Astrocyte of the spinal cord (primary cell): Measurements from ENCODE around the gene ADARB1.

Experiments
- DNase-seq: peaks from one replicate; pipeline ENCODE4 v3.0.0; 2011; ENCODE audit warnings: low read depth, low spot score
- H3K4me3 ChIP-seq: 2 replicates; pipeline ENCODE4 v1.5.1; 2011; ENCODE audit warnings: low read depth, mild to moderate bottlenecking, low read length, moderate library complexity
- CTCF ChIP-seq: IDR thresholded peaks from 2 replicates; pipeline ENCODE4 v1.5.1; 2012; ENCODE audit warnings: low read depth, mild to moderate bottlenecking, low read length, inconsistent platforms
- in situ Hi-C: cut with HindIII; loops from 2 replicates; pipeline ENCODE4 v1.10.0; 2017; ENCODE audit warnings: low sequenced_read_pairs

Gene ADARB1

GRCh38 chr21:45080639-45081414 lies 6.4 kb downstream of the ADARB1 start:
- no peak overlapping the region for H3K4me3 ChIP-seq
- in situ Hi-C loops, result no loop called here
- no peak for TF ChIP-seq CTCF
- DNase-seq, result peak; percentile 48

GRCh38 chr21:45081636-45082035 lies 7.3 kb downstream of the ADARB1 start:
- TF ChIP-seq CTCF, result no peak
- in situ Hi-C loops, result no loop called here
- no peak overlapping the region for H3K4me3 ChIP-seq
- DNase-seq, result no peak

GRCh38 chr21:45082736-45083135 lies 8.4 kb downstream of the ADARB1 start:
- H3K4me3 ChIP-seq, result no peak overlapping the region
- TF ChIP-seq CTCF, result no peak
- in situ Hi-C loops, result no loop called here
- DNase-seq, result no peak

- TF ChIP-seq CTCF, result no peak
- H3K4me3 ChIP-seq, result no peak overlapping the region
- in situ Hi-C loops, result no loop called here
- no peak for DNase-seq
Measured at GRCh38 chr21:45084121-45084520, 9.7 kb downstream of the ADARB1 start.

- in situ Hi-C loops, result no loop called here
- TF ChIP-seq CTCF, result no peak
- DNase-seq, result no peak
- no peak overlapping the region for H3K4me3 ChIP-seq
Measured at GRCh38 chr21:45084881-45085536, 10.6 kb downstream of the ADARB1 start.

GRCh38 chr21:45085700-45086099 lies 11.3 kb downstream of the ADARB1 start:
- no peak for TF ChIP-seq CTCF
- in situ Hi-C loops, result no loop called here
- no peak overlapping the region for H3K4me3 ChIP-seq
- no peak for DNase-seq
